ENCODE data around the gene PSRC1.

PSRC1 gene

DNA sequence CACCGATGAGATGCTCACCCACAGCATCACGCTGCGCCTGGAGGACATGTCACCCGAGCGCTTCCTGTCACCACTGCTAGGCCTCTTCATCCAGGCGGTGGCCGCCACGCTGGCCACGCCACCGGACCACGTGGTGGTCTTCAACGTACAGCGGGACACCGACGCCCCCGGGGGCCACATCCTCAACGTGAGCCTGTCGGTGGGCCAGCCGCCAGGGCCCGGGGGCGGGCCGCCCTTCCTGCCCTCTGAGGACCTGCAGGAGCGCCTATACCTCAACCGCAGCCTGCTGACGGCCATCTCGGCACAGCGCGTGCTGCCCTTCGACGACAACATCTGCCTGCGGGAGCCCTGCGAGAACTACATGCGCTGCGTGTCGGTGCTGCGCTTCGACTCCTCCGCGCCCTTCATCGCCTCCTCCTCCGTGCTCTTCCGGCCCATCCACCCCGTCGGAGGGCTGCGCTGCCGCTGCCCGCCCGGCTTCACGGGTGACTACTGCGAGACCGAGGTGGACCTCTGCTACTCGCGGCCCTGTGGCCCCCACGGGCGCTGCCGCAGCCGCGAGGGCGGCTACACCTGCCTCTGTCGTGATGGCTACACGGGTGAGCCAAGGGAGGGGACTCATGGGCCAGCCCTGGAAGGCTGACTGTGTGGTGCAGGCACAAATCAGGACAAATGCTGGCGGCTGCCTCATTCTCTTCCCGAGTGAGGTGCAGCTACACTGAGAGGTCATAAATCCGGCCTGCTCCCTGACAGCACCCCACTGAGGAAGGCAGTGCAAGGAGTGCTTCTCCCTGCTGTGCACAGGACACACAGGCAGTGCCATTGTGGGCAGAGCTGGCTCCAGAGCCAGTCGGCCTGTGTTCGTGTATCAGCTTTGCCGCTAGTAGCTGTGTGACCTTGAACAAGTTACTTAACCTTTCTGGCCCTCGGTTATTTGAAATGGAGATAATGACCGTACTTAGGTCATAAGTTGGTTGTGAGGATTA lies 24.2 kb downstream of the PSRC1 start:
- DNase-seq = no peak

- no peak for DNase-seq
These were observed 25.1 kb downstream of the PSRC1 start for GRCh38 chr1:109257682-109258421.

DNA sequence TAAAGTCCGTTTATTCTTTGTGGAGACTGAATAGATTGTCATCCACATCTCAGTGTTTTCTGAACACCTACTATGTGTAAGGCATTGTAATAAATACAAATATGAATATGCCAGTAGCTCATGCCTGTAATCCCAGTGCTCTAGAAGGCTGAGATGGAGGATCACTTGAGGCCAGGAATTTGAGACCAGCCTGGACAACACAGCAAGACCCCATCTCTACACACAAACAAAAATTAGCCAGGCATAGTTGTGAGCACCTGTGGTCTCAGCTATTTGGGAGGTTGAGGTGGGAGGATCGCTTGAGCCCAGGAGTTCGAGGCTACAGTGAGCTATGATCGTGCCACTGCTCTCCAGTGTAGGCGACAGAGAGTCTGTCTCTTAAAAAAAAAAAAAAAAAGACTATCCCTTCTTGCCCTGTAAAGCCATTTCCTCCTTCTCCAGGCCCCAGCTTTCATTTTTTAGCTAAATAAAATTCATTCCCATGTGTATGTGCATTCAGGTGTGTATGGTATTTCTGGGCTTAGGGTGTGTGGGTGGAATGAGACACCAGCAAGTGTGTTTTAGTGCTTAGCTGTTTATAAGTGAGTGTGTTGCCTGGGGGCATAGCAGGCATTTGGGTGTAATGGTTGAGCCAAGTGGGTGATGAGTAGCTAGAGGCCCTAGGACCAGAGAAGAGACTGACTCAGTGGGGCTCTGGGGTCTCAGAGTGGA lies 25.8 kb downstream of the PSRC1 start:
- no peak for DNase-seq

DNA sequence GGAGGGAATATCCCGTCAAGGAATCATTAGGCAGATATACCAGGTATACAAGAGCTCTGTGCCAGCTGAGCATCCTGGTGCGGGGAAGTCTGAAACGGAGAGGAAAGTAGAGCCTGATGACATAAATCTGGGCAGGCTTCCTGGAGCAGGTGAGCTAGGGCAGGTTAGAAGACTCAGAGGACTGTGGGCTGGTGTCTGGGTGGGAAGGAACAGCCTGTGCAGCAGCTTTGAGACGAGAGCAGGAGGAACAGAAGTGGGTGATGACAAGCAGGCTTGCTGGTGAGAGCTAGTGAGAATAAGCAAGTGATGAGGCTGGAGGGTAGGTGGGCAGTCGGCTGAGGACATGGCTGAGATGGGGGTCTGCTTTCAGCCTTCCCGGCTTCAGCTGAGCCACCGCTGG lies 26.9 kb downstream of the PSRC1 start:
- DNase-seq = no peak

DNA sequence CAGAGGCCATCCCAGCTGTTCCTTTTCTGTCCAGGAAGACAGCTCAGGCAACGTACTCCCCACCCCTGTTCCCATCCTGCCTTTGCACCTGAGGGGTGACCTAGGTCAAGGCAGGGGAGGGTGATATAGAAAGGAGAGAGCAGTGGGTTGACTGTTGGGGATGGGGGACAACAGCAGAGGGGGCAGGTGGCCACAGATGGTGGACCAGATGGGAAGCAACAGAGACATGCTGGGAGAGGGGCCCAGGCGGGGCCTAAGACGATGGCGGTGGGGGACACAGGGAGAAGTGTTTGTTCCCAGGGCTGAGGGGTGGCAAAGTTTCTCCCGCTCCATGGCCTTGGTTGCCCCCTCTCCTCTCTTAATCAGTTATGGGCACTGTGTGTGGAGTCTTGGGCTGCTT lies 27.3 kb downstream of the PSRC1 start:
- no peak for DNase-seq

GRCh38 chr1:109255097-109255651 lies 27.8 kb downstream of the PSRC1 start:
- peak in 1 of 14 donors; percentile 42 for DNase-seq

DNA sequence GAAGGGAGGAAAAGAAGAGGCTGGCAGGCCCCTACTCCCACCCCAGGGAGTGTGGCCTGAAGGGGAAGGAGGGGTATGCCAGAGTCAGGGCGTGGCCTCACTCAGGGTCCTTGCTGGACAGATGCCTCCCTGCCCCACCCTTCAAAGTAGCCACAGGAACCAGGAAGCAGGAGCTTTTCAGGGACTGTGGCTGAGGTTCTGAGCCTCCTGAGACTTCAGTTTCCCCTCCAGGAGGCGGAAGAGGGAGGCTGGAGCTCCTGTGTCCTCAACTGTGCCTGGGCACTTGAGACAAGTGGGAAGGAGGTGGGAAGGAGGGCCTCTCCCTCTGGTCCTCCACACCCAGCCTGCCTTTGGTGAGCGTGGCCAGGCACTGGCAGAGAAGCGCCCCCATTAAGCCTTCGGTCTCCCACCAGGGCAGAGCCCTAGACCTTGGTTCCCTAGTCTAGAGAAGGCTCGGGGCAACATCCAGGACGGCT lies 28.3 kb downstream of the PSRC1 start:
- DNase-seq = no peak

GRCh38 chr1:109253803-109254620 lies 28.9 kb downstream of the PSRC1 start:
- DNase-seq = peak in 1 of 14 donors; percentile 82

GRCh38 chr1:109252893-109253802 lies 29.8 kb downstream of the PSRC1 start:
- DNase-seq = peak; percentile 26 to 88 (median 78)

DNA sequence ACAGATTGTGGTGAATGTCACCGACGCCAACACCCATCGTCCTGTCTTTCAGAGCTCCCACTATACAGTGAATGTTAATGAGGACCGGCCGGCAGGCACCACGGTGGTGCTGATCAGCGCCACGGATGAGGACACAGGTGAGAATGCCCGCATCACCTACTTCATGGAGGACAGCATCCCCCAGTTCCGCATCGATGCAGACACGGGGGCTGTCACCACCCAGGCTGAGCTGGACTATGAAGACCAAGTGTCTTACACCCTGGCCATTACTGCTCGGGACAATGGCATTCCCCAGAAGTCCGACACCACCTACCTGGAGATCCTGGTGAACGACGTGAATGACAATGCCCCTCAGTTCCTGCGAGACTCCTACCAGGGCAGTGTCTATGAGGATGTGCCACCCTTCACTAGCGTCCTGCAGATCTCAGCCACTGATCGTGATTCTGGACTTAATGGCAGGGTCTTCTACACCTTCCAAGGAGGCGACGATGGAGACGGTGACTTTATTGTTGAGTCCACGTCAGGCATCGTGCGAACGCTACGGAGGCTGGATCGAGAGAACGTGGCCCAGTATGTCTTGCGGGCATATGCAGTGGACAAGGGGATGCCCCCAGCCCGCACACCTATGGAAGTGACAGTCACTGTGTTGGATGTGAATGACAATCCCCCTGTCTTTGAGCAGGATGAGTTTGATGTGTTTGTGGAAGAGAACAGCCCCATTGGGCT lies 30.6 kb downstream of the PSRC1 start:
- no peak for DNase-seq

- DNase-seq = no peak
These were observed 31.4 kb downstream of the PSRC1 start for GRCh38 chr1:109251277-109252166.

GRCh38 chr1:109250454-109251276 lies 32.3 kb downstream of the PSRC1 start:
- no peak for DNase-seq

GRCh38 chr1:109249654-109250401 lies 33.1 kb downstream of the PSRC1 start:
- peak in 1 of 14 donors; percentile 12 for DNase-seq

DNA sequence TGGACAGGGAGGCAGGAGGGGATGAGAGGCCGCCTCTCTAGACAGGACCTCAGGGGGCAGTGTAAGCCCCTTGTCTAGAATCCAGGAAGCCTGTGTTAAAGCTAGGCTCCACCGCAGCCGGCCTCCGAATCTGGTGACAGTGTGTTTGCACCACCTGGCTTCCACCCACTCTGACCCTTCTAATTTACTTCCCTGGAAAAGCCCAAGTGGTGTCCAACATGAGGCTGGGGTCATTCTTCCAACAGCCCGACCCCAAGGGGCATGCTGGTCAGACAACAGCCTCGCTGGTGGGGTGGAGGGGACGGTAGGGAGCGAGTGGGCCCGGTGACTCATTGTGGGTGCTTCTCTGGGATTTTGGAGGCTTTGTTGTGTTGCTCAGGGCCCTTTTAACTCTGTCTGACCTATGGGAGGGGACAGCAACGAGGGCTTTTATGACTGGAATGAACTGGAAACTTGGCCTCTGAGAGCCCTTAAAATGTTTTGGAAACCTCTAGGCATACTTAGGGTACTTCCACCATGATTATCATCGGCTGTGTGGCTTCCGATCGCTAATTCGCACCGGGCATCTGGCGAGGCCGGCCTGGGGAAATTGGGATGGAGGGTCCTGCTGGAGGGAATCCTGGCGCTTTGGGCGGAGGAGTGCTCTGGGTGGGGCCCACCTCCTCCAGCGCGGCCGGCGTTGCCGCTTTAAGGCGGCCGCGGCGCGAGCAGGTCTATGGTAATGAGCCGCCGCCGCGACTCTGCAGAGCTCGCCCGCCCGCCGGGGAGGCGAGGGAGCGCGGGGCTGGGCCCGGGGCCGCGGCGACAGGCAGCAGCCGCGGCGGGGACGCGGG lies 33.9 kb downstream of the PSRC1 start, which contains the start of gene CELSR2:
CELSR2 (plus strand) TSS at position 743 of the 833 bp plus-strand sequence. CDS start 541 bp downstream, outside the sequence.
- peak in 7 of 14 donors; percentile 27 to 77 (median 31) for DNase-seq

DNA sequence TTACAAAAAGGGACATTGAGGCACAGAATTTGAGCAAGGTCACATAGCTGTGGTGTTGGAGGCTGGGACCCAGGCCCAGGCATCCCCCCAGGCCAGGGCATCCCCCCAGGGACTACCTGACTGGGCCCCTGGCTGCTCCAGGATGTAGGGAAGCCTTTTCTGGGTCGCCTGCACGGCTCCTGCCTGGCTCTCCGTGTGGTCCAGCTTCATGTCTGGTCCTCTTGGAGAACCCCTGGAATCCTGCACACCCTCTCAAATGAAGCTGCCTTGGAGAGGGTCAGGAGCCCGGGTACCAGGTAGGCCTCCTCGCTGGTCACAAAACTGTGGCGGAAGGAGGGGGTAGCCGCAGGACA lies 34.5 kb downstream of the PSRC1 start:
- DNase-seq = no peak

Measured in C1 segment of cervical spinal cord (tissue), 14 donors.